NCI-H187 (cell line): Measurements from ENCODE around the gene PPP4R3B.

Experiments
- DNase-seq, 2 experiments: peaks; one replicate each; lab custom pipeline; 2025; lab: John Stamatoyannopoulos, UW

The PPP4R3B gene

GRCh38 chr2:55511508-55512124 is 105.8 kb downstream of the PPP4R3B start:
- no peak for DNase-seq

DNA sequence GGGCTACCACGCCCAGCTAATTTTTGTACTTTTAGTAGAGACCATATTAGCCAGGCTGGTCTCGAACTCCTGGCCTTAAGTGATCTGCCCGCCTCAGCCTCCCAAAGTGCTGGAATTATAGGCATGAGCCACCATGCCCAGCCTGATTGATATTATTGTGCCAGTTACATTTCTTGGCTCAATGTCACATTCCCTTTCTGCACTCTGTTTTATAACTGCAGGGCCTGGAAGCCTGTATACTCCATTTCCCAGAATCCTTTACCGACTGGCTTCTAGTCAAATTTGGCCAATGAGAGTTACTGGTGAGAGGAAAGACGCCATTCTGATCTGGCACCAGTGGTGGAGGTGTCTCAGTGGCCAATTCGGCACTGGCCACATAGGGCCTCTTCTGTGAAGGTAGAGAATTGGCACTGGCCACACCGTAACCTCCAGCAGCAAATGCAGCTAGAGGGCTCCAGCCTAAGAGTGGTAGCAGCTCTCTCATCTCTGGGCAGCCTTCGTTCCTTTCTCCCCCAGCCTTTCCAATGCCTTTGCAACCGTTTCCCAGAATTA is 114.8 kb downstream of the PPP4R3B start:
- DNase-seq: no peak

GRCh38 chr2:55500025-55500424 is 117.4 kb downstream of the PPP4R3B start:
- no peak for DNase-seq

DNA sequence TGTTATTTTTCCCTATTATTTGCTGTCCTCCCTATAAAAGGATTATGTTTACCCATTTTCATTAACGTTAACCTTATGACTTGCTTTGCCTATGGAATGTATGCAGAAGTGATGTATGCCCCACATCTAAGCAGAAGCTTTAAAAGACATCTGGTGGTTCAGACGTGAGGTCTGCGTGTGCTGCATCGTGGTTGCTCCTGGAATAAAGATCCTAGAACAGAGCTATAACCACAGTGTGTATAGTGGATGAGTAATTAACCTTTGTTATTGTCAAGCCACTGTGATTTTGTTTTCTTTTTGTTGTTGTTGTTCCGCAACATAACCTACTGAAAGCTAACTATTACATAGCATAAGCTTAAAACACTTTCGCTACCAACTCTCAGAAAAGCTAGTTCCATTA is 118.8 kb downstream of the PPP4R3B start:
- no peak for DNase-seq
